ENCODE measurements around the gene SET.
A peak's percentile ranks its signal among the peaks of the same experiment; 100 is the strongest.

Gene SET, protein sequence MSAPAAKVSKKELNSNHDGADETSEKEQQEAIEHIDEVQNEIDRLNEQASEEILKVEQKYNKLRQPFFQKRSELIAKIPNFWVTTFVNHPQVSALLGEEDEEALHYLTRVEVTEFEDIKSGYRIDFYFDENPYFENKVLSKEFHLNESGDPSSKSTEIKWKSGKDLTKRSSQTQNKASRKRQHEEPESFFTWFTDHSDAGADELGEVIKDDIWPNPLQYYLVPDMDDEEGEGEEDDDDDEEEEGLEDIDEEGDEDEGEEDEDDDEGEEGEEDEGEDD

DNA sequence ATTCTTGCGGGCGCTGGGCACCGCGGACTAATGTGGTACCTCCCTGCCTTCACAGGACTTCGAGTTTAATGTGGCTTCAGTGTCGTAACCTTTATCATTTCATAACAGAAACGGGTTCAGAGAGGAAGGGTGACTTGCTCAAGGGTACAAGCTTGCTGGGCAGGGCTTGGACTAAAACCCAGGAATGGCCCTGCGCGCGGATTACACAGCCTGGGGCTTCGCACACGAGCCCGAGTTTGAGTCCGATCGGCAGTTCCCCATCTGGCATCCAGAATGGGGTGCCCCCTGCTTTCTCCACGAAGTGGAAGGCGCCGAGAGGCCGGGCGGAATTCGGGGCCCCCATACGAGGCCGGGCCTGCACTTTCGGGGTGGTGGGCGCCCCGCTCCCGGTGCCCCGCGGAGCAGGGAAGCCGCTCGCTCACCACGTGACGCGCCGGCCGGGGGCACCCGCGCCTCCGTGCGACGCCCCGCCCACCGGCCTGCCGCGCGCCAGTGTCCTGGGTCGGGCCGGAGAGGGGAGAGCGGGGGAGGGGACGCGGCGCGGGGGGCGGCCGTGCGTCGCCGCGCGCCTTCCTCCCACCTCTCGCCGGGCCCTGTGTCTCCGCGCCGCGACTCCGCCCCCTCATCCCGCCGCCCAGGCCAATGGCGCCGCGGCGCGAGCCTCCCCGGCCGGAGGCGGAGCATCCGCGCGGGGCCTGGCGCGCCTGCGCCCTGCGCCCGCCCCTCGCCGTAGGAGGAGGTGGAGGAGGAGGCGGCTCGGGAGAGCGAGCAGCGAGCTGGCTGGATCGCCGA, at the start of gene SET:
SET (plus strand) TSS at position 722 of the 792 bp plus-strand sequence. CDS start 361 bp downstream, outside the sequence.
- peak; percentile 95 for DNase-seq (ENCODE audit: low read depth)

DNA sequence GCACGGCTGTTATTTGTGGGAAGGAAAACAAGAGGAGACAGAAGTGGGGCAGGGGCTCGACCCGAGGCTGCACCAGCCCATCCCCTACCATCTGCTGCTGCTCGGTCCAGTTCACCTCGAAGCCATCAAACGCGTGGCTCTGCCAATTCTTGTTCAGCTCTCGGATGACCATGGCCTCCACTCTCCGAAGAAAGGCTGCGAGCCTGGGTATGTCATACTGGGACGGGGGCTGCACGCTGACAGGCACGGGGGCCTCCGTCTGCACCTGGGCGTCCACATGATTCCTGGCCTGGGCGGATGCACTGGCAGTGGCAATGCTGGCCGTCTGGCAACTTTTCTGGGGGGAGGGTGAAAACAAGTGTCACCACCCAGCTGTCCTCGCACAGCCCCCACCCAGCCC, 48.4 kb upstream of the SET start:
- DNase-seq (ENCODE audit: low read depth) = no peak

GRCh38 chr9:128642675-128643245, 46.3 kb upstream of the SET start:
- DNase-seq (ENCODE audit: low read depth) = no peak

DNA sequence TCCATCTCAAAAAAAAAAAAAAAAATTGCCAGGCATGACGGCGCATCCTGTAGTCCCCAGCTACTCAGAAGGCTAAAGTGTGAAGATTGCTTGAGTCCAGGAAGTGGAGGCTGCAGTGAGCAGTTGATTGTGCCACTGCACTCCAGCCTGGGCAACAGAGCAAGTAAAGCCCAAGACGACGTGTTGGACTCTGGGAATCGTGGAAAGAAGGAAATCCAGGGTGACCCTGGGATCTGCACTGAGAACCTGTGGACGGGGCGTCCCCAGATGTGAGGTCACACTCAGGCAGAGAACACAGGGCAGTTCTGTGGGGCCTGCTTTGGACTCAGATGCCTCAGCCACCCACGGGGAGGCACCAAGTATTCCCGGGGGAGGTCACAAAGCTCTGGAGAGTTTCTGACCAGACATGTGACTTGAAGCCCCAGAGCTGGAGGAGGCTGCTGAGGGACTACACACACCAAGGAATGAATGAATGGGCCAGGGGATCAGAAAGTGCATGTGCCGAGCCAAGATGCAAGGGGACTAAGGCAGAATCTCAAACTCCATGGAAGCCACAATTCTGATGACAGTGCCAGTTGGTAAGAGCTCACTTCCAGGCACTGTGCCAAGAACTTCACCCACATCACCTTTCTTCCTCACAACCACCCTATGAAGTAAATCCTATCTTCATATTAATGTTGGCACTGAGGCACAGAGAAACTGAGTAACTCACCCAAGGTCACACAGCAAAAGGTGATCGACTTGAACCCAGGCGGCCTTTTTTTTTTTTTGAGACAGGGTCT, 45.3 kb upstream of the SET start:
- DNase-seq (ENCODE audit: low read depth) = peak; percentile 35

GRCh38 chr9:128648206-128648605, 40.8 kb upstream of the SET start:
- peak; percentile 59 for DNase-seq (ENCODE audit: low read depth)

DNA sequence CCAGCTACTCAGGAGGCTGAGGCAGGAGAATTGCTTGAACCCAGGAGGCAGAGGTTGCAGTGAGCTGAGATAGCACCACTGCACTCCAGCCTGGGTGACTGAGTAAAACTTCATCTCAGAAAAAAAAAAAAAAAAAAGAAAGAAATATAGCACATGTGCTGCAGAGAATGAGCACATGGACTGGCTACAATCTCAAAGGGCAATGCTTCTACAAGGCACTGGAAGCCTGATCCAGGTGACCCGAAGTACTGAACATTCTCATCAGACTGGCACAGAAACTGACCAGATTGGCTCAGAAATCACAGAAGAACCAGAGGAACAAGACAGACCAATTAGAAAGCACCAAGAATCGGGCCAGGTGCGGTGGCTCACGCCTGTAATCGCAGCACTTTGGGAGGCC, 37.2 kb upstream of the SET start:
- no peak for DNase-seq (ENCODE audit: low read depth)

DNA sequence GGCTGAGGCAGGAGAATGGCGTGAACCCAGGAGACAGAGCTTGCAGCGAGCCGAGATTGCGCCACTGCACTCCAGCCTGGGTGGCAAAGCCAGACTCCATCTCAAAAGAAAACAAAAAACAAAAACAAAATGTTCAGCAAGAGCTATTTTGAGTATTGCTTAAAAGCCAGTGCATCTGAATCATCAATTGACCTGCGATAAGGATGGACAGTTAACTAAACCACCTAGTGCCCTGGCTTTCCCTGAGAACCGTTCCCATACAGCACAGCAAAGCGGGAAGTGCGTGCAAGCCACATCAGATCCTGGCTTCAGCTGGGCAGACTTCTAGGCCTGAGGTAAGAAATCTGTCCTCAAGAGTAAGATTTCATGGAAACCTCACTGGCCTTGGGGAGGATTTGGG, 35.1 kb upstream of the SET start:
- DNase-seq (ENCODE audit: low read depth) = no peak

GRCh38 chr9:128654481-128654880, 34.5 kb upstream of the SET start:
- DNase-seq (ENCODE audit: low read depth) = no peak

GRCh38 chr9:128656416-128657343, 32.3 kb upstream of the SET start, which contains the start of gene DYNC2I2:
TSS of gene DYNC2I2 (minus strand) at chr9:128656847. CDS start at chr9:128656726, 121 bp downstream.
- peak; percentile 94 for DNase-seq (ENCODE audit: low read depth)

- no peak for DNase-seq (ENCODE audit: low read depth)
Measured at GRCh38 chr9:128657344-128657704, 31.7 kb upstream of the SET start.

DNA sequence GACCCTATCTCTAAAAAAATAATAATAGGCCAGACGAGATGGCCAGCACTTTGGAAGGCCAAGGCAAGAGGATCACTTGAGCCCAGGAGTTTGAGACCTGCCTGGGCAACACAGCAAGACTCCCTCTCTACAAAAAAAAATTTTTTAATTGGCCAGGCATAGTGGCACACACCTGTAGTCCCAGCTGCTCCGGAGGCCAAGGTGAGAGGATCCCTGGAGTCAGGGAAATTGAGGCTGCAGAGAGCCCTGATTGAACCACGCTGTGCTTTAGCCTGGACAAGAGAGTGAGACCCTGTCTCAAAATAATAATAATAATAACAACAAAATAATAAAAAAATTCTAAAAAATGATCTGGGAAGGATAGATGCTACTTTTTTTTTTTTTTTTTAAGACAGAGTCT, 31.2 kb upstream of the SET start:
- DNase-seq (ENCODE audit: low read depth) = no peak

DNA sequence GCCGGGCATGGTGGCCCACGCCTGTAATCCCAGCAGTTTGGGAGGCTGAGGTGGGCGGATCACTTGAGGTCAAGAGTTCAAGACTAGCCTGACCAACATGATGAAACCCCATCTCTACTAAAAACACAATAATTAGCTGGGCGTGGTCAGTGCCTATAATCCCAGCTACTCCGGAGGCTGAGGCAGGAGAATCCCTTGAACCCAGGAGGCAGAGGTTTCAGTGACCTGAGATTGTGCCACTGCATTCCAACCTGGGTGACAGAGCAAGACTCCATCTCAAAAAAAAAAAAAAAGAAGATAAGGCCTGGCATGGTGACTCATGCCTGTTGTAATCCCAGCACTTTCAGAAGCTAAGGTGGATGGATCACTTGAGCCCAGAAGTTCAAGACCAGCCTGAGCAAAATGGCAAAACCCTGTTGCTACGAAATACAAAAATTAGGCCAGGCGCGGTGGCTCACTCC, 22.5 kb upstream of the SET start:
- DNase-seq (ENCODE audit: low read depth) = peak; percentile 60

DNA sequence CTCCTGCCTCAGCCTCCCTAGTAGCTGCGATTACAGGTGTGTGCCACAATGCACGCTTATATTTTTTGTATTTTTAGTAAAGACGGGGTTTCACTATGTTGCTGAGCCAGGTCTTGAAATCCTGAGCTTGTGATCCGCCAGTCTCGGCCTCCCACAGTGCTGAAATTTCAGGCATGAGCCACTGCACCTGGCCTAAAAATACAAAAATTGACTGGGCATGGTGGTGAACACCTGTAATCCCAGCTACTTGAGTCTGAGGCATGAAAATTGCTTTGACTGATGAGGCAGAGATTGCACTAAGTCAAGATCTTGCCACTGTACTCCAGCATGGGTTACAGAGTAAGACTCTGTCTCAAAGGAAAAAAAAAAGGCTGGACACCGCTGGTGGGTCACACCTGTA, 19.2 kb upstream of the SET start:
- DNase-seq (ENCODE audit: low read depth) = no peak

- no peak for DNase-seq (ENCODE audit: low read depth)
Measured at GRCh38 chr9:128675382-128675781, 13.6 kb upstream of the SET start.

DNA sequence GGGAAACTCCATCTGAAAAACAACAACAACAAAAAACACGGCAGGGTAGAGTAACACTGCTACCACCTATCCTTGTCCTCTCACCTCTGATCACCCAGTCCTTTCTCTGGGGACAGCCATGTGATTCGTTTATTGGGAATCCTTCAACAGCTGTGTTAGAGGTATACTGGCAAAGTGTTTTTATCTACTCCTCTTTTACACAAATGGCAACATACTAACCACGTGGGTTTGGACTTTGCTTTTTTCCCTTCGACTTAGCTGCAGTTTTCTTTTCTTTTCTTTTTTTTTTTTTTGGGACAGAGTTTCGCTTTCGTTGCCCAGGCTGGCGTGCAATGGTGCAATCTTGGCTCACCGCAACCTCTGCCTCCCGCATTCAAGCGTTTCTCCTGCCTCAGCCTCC, 11.2 kb upstream of the SET start:
- no peak for DNase-seq (ENCODE audit: low read depth)

DNA sequence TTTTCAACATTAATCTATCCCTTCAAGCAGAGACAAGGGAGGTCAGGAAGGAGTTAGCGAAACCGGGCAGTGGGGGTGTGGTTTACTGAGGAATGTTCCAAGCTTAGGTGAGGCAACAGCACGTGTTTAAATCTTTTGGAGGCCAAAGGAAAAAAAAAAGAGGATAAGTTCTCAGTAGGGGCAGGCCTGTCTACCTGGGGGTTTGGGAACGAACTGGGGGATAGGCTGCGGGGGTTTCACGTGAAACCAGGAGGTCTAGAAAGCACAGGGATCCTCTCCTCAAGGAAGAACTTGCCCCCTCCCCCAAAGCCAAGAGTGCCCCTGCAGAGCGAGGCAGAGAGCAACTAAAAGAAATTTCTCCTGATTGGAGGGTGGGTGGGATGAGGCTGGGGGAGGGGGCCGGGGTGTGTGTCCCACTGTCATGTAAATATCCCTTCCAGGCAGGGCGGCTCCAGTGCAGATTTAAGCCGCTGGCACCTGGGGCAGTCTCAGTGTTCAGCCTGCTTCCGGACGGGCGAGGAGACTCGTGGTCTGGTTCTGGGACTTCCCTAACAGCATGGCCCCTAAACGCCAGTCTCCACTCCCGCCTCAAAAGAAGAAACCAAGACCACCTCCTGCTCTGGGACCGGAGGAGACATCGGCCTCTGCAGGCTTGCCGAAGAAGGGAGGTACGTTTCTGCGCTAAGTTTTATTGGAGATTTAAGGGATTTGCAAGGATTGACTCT, 5.5 kb upstream of the SET start:
- peak; percentile 52 for DNase-seq (ENCODE audit: low read depth)

GRCh38 chr9:128684065-128684324, 5.0 kb upstream of the SET start:
- no peak for DNase-seq (ENCODE audit: low read depth)

DNA sequence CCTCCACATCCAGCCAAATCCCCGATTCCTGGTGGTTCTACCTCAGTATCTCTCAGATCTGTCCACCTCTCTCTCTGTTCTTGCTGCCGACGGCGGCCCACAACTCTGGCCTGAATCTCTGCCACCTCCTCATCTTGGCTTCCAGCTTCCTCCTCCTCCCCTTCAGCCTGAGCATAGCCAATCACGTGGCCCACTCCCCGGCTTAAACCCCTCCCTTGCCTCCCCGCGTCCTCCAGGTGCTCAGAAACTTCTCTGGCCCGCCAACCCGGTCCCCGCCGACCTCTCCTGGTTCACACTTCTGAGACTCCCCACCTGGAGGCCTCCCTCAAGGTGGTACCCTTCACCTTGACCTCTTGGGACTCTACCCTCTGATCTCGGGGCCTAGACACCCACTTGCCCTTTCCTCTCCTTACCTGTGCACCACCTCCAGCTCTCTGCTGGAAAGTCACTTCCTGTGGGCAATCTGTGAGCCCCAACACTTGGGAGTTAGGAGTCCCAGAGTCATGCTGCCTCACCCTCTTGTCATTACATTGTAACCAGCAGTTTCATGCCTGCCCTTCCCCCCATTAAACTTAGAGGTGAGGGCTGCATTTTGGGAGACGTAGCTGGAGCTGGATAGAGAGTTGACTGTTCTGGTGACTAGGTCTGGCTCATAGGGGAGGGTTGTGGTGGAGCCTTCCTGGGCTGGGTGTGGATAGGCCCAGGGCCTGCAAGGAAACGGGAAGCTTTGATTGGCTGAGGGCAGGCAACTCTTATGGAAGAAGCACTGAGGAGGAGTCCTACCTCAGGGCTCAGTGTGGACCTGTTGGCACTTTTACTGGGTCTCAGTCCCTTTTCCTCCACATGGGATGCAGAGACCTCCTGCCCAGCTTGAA, 4.5 kb upstream of the SET start:
- peak; percentile 83 for DNase-seq (ENCODE audit: low read depth)

- peak; percentile 6 for DNase-seq (ENCODE audit: low read depth)
Measured at GRCh38 chr9:128685636-128686489, 3.2 kb upstream of the SET start.
